Ovary (tissue), 3 donors: ENCODE data around the gene IDI2.

ENCODE experiments used
- EP300 ChIP-seq: sonication (generic); formaldehyde crosslinking; IDR thresholded peaks from one replicate; pipeline ENCODE4 v1.6.1; 2017; ENCODE audit warnings: antibody characterized with exemption
- TF ChIP-seq, protein P1 (sequence below), 3 donors: fragments of 450-650 bp in 2 of 3; fragments of 200-600 bp in 1 of 3; IDR thresholded peaks; one replicate each; pipeline versions ENCODE4 v1.5.1 to v1.8.0; 2016 to 2022; ENCODE audit warnings: antibody characterized with exemption in 3 of 3, mild to moderate bottlenecking in 1 of 3
- donor health status: DM: no; HTN: no; CAD: no.

DNA sequence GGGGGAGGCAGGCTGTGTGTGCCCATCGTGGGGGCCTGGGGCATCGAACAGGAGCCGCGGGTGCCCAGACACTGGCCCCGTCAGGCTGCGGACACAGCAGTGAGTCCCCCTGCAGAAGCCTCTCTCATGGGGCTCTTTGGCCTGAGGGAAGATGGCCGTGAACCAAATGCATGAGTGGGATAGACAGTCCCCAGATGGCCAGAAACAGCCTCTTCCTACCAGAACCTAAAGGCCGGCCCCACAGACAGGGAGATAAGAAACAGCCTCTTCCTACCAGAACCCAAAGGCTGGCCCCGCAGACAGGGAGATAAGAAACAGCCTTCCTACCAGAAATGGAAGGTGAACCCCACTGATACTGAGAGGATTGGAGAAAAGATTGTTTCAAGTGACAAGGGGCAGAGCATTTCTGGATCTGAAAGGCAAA is 16.6 kb downstream of the IDI2 start:
- TF ChIP-seq, protein P1, sequence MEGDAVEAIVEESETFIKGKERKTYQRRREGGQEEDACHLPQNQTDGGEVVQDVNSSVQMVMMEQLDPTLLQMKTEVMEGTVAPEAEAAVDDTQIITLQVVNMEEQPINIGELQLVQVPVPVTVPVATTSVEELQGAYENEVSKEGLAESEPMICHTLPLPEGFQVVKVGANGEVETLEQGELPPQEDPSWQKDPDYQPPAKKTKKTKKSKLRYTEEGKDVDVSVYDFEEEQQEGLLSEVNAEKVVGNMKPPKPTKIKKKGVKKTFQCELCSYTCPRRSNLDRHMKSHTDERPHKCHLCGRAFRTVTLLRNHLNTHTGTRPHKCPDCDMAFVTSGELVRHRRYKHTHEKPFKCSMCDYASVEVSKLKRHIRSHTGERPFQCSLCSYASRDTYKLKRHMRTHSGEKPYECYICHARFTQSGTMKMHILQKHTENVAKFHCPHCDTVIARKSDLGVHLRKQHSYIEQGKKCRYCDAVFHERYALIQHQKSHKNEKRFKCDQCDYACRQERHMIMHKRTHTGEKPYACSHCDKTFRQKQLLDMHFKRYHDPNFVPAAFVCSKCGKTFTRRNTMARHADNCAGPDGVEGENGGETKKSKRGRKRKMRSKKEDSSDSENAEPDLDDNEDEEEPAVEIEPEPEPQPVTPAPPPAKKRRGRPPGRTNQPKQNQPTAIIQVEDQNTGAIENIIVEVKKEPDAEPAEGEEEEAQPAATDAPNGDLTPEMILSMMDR (IDR thresholded peaks at IDR 0.05), result no peak
- TF ChIP-seq EP300, result no peak
